Measurements from ENCODE around the gene SLC12A7. TPM values are rescaled to one million over a fixed set of nuclear protein-coding genes. Genes with fewer than 3 reads are reported as not detected.

Gene SLC12A7
- total RNA-seq, 2 donors from 2014 or later: 18.4 to 34.6 TPM

GRCh38 chr5:1140171-1140817, 28.4 kb upstream of the SLC12A7 start:
- ATAC-seq (ENCODE audit: insufficient number of reproducible peaks, low FRiP score, low read depth) (no peak), DNase-seq (ENCODE audit: low spot score) (no peak)
- Histone ChIP-seq H3K4me3 (no peak overlapping the region), H3K9me3 (no peaks in the 10 kb centered on the region), H3K36me3 (no peaks in the 10 kb centered on the region), H3K27me3 (replicated peaks; ENCODE audit: insufficient read depth) (no peaks in the 10 kb centered on the region), H3K27ac (no peak overlapping the region), H3K4me1 (ENCODE audit: control insufficient read depth in 1 of 2, low read depth in 2 of 2) (no peaks in the 10 kb centered on the region)
- peak; percentile 36 for TF ChIP-seq CTCF (IDR thresholded peaks at IDR 0.05)

GRCh38 chr5:1139331-1140170, 27.7 kb upstream of the SLC12A7 start:
- no peak overlapping the region for H3K4me3 ChIP-seq
- no peak overlapping the region for H3K27ac ChIP-seq
- no peaks in the 10 kb centered on the region for H3K9me3 ChIP-seq
- DNase-seq (ENCODE audit: low spot score) (no peak), ATAC-seq (ENCODE audit: insufficient number of reproducible peaks, low FRiP score, low read depth) (no peak)
- H3K36me3 ChIP-seq: no peaks in the 10 kb centered on the region
- no peaks in the 10 kb centered on the region for H3K4me1 ChIP-seq (ENCODE audit: control insufficient read depth in 1 of 2, low read depth in 2 of 2)
- no peak for TF ChIP-seq CTCF (IDR thresholded peaks at IDR 0.05)
- no peaks in the 10 kb centered on the region for H3K27me3 ChIP-seq (replicated peaks; ENCODE audit: insufficient read depth)

GRCh38 chr5:1138445-1139245, 26.8 kb upstream of the SLC12A7 start:
- Histone ChIP-seq H3K4me1 (ENCODE audit: control insufficient read depth in 1 of 2, low read depth in 2 of 2) (no peaks in the 10 kb centered on the region), H3K36me3 (no peaks in the 10 kb centered on the region), H3K27ac (no peak overlapping the region), H3K27me3 (replicated peaks; ENCODE audit: insufficient read depth) (no peaks in the 10 kb centered on the region), H3K9me3 (no peaks in the 10 kb centered on the region), H3K4me3 (no peak overlapping the region)
- DNase-seq (ENCODE audit: low spot score) (no peak), ATAC-seq (ENCODE audit: insufficient number of reproducible peaks, low FRiP score, low read depth) (no peak)
- TF ChIP-seq CTCF (IDR thresholded peaks at IDR 0.05): no peak

- Histone ChIP-seq H3K4me3 (no peak overlapping the region), H3K36me3 (no peaks in the 10 kb centered on the region), H3K27ac (no peak overlapping the region), H3K4me1 (ENCODE audit: control insufficient read depth in 1 of 2, low read depth in 2 of 2) (no peaks in the 10 kb centered on the region), H3K9me3 (no peaks in the 10 kb centered on the region), H3K27me3 (replicated peaks; ENCODE audit: insufficient read depth) (no peaks in the 10 kb centered on the region)
- no peak for TF ChIP-seq CTCF (IDR thresholded peaks at IDR 0.05)
- ATAC-seq (ENCODE audit: insufficient number of reproducible peaks, low FRiP score, low read depth) (no peak), DNase-seq (ENCODE audit: low spot score) (no peak)
These were observed 25.9 kb upstream of the SLC12A7 start for GRCh38 chr5:1137567-1138444.
